Measurements from ENCODE around the gene ADGRG6.
A peak's percentile ranks its signal among the peaks of the same experiment; 100 is the strongest.
"Not testable (repeated sequence)": the region's sequence is repeated elsewhere in the genome, so short reads cannot be mapped to it uniquely, and the experiment has no call there.

The ADGRG6 gene

DNA sequence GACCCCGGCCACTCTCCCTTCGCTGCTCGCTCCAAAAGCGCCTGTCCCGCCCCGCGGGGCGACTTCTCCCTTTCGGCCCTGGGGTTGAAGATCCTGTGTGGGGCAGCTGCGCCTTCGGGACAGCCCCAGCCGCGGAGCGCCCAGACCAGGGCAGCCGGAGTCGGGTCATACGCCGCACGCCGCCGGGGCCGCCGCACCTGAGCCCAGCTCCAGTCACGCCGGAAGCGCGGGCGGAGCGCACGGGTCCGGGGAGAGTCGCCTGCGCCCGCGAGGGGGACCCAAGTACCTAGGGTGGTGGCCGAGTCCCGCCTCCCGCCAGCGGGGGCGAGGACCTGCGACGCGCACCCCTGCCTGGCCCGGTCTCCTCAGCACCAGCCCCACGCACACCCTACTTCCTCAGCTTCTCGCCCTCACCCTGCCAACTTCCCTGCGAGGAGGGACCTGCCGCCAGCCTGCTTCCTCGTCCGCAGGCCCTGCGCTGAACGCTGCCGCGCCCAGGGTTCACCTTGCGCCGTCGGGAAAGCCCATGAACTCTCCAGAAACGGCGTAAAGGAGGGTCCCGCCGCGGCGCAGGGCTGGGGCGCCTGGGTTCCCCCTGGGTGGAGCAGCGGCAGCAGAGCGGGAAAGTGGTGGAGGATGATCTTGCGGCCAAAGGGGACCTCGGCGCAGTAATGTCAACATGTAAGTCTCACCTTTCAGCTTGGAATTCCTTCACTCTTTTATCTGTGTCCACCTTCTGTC, at the start of gene ADGRG6:
Gene ADGRG6 (plus strand): TSS at position 357 of the 741 bp plus-strand sequence. CDS start 323 bp downstream, at position 680.
- peak in 5 of 58 donors; percentile 5 to 19 (median 12) for DNase-seq

DNA sequence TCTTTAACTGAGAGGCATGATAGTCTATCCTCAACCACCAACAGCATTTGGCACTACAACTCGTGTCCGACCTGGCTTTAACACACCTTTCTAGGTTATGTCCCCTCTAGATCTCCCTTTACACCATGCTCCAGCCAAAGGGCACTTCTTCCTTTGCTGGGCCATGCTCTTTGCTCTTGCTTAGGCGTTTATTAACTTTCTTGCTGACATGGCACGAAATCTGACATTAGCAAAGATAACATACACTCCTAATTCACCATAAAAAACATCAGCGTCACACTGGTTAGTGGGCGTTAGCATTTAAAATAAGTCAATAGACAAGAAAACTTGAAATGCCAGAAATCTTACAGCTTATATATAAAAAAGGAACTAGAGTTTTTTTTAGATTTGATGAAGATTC, 47.3 kb upstream of the ADGRG6 start:
- no peak for DNase-seq

DNA sequence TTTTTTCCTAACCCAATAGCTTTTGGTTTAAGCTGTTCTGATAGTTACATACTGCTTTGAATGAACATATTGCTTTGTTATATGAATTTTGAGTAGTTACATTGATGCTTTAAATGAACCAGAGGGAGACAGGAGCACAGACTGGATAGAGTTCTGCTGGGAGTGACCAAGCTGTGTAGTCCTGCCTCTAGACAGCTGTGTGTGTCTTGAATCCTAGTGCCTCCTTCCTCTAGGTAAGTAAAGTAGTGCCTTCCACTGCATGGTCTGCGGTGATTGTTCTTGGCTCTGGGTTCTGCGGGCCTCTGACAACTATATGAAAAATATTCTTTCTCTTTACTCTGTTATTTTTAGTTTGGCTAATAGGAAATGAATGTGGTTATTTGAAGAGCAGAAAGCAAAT, 46.0 kb upstream of the ADGRG6 start:
- DNase-seq, result no peak

DNA sequence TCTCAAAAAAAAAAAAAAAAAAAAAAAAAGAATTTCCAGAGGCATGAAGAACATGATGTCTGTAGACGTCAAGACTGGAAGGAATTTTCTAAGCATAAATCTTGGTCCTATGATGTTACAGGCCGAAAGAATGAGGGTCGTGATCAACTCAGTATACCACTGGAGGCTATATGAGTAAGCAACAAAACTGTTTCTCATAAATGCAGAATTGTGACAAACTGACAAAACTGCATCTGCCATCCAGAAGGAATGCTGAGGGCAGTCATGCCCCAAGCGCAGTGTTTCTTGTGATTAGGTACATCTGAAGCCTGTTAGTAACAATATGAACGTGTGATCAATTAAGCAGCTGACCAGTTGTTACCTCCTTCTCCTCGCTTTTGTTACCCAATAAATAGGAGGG, 43.5 kb upstream of the ADGRG6 start:
- DNase-seq, result no peak

DNA sequence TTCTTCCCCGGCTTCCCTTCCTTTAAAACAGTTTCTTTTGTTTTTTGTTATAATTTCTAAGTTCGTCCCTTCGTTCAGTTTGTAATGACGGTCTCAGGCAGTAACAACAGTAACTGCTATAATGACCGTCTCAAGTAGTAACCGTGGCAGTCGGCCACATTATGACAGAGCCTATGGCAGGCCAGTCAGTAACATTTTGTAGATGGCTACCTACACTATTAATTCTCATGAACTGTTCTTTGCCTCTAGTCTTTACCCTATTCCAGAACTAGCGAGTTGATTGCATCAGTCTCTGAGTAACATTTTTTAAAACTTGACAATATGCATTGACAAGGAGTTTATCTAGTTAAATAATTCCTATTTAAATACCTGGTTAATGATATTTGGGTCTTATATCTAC, 43.0 kb upstream of the ADGRG6 start:
- no peak for DNase-seq

DNA sequence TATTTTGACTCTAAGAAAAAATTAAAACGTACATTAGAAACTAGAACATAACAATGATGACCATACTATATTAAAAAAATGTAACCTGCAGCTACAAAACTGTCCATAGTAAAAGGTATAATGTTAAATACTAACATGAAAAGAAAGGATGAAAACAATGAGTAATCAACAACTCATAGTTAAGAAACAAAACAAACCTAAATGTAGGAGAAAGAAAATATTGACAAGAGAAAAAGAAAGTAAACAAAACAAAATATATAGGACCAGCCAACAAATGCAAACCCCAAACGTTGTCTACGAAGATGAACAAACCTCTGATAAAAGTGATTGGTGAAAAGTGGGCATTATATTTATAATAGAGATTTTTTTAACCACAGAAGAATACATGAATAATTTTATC, 41.1 kb upstream of the ADGRG6 start:
- no peak for DNase-seq

DNA sequence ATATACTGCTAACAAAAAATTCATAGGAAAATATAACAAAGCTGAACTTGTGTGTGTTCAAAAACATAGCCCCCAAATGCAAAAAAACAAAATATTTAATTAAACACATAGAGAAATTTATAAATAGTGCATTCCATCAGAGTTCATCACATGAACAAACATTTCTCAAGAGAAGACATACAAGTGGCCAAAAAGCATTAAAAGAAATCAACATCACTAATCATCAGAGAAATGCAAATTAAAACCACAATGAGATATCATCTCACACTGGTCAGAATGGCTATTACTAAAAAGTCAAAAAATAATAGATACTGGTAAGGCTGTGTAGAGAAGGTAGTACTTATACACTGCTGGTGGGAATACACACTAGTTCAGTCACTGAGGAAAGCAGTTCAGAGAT, 39.6 kb upstream of the ADGRG6 start:
- DNase-seq, result no peak

DNA sequence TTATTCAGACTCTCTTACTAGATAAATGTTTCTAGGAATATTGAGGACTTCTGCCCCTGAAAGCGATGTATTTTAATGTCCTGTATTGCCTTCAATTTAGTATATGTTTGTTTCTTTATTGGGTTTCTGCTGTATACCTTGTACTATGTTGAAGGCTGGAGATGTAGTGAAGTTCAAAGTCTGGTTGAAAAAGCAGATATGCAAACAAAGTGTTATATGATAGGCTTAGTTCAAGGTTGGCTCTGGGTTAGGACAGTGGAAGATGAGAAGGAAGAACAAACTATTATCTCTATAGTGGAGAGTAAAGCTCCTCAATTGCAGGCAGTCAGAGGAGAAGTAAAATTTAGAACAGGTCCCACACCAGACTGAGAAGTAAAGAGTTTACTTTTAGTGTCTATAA, 36.3 kb upstream of the ADGRG6 start:
- DNase-seq, result no peak

DNA sequence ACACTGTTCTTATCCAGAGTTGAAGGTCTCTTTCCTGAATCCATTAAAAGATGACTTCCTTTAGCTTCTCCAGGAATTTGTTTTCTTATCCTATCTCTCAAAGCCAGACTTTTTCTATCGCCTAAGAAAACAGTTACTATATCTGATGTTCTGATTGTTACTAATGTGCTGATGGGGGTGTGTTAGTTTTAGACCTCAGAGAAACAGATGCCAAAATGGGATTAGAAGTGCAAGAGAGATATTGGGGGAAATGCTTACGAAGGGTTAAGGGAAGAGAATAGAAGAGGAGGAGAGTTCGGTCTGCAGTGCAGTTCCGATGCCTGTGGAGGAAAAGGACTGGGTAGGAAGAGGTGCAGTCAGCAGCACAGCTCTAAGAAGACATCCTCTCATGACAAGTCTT, 35.7 kb upstream of the ADGRG6 start:
- no peak for DNase-seq

DNA sequence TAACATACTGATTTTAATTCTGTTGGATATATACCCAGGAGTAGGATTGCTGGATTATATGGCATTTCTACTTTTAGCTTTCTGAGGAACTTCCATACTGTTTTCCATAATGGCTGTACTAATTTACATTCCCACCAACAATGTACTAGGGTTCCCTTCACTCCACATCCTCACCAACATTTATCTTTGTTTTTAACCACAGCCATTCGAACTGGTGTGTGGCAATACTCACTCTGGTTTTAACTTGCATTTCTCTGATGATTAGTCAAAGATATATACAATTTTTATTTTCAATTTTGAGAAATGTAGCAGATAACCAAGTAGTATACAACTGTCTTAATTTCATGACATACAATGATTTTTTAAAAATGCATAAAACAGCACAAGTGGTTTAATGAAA, 30.3 kb upstream of the ADGRG6 start:
- DNase-seq, result no peak

DNA sequence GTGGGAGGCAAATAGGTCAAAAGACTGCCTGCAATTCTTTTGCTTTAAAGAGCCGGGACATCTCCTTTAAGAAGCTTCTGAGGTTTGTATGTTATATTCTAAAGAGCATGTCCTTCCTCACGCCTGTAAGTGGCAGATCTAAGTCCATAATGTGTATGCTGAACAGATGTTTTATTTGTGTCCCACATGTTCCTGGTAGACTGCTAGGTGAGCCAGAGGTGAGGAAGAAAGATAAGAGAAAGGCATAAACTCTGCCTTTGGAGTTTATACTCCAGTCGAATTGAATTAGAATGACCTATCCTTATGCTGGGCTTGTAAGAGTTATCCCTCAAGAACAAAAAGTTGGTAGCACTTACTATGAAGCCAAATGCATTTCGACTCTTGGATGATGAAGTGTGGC, 27.2 kb upstream of the ADGRG6 start:
- DNase-seq, result no peak

DNA sequence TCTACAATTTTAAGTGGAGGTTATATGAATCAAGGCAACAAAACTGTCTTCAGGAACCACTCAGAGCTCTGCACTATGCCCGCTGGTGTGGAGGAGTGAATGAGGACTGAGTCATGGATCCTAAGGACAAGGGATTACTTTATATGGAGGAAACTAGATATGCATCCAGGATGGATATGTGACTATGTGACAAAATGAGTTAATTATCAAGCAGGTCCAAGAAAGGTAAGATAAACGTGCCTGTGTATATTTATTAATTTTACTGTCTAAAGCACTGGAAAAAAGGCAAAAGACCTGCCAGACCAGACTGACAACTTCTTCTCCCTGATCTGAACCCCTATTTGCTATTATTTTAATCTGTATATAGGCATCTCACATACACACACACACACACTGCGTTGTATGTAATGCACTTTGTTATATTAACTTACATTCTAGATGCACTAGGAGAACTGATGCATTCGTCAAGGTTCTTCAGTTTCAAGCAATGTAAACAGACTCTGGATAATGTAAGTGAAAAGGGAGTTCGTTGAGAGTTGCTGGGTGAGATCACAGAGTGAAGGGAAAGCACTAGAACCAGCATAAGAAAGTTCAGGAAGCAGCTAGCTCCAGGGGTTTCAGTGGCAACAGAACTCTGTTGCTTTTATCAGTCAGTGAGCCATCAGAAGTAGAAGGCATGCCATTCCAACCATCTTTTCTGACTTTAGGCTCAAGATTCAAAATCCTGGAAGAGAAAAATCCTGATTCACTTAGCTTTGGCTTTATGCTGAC, 26.4 kb upstream of the ADGRG6 start:
- DNase-seq, result no peak

DNA sequence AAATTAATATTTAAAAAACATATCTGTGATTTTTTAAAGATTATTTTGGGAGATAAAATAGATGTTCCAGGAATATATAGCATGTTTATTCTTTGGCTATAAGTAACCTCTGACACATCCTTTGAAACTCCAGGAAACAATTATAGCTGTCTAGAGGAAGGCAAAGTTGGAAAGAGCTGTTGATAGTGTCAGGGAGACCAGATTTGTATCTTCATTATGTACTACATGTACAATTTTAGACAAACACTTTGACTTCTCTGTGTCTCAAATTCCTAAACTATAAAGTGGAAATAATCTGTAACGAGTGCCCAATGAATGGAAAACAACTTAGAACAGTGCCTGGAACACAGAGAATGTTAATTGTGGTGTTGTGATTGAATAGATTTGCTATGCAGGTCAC, 25.6 kb upstream of the ADGRG6 start:
- no peak for DNase-seq

DNA sequence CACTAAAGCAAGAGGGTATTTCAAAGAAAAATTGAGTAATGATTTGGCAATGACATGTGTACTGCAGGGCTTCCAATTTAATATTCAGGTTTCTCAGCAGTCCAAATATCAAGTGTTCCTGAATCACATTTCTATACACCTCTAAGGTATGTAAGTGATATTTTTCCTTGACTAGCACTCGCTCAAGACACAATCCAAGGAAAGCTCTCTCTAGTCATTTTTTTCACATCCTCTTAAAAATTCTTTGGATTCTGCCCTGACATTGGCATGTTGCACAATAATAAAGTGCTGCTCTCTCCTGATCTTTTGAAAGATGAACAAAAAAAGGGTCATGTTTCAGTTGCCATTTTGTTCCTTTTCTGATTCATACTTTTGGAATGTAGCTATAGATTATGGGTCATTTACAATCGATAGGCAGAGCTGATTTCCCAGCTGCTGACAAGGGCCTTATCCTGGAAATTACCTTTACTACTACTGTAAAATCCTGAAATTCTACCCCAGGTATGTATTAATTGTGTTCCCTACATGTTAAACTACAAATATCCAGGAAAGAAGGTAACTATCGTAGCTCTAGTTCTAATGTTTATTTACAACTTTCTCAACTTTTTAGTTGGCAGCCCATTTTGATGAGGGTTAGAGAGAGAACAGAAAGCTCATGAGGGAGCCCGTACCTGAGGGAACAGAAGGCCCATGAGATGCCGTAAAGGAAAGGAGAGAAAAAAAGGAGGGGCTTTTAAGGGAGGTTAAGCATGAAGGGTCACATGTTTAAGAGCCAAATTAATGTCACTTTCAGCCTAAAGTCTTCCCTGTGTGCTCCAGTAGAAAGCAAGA, 22.2 kb upstream of the ADGRG6 start:
- no peak for DNase-seq

DNA sequence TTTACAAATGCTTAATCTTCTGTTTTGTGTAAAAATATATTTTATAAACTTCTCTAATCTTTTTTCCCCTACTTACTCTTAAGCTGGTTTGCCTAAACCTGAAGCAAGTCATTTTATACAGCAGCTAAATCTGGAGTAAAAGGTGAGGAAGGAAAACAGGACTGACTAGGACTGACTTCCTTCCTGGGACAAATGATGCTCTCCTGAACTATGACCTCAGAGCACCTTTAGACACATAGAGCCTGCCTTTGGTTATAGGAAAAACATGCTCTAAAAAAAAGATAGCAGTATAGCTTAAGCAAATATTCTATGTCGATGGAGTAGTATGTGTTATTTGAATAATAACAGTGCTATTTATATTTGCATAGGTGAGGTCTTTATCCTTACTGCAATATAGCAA, 21.5 kb upstream of the ADGRG6 start:
- DNase-seq, result no peak

DNA sequence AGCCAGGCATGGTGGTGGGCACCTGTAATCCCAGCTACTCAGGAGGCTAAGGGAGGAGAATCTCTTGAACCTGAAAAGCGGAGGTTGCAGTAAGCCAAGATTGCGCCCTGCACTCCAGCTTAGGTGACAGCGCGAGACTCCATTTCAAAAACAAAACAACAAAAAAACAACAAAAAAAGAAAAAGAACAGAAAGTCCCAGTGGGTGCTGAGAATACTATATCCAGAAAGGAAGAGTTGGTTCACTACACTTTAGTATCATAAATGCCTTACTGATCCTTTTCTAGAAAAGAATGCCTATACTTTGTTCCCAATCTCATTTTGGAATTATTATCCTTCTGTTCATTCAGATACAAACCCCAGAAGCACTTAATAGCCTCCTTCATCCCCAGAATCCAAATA, 20.9 kb upstream of the ADGRG6 start:
- no peak for DNase-seq

DNA sequence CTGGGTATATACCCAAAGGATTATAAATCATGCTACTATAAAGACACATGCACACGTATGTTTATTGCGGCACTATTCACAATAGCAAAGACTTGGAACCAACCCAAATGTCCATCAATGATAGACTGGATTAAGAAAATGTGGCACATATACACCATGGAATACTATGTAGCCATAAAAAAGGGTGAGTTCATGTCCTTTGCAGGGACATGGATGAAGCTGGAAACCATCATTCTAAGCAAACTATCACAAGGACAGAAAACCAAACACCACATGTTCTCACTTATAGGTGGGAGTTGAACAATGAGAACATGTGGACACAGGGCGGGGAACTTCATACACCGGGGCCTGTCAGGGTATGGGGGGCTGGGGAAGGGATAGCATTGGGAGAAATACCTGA, 18.7 kb upstream of the ADGRG6 start:
- not testable (repeated sequence) for DNase-seq

DNA sequence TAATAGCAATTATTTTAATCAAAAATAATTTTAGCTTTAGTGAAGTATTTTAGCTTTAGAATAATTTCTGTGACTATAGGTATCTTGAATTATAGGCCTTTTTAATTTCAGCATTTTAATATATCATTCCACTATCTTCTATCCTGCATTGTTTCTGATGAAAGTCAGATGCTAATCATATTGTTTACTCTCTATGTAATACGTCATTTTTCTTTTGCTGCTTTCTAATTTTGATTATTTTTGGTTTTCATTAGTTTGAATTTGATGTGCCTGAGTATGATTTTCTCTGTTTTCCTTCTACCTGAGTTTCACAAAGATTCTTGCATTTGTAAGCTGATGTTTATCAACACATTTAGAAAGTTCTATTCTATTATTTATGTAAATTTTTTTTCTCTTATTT, 17.4 kb upstream of the ADGRG6 start:
- DNase-seq, result no peak

DNA sequence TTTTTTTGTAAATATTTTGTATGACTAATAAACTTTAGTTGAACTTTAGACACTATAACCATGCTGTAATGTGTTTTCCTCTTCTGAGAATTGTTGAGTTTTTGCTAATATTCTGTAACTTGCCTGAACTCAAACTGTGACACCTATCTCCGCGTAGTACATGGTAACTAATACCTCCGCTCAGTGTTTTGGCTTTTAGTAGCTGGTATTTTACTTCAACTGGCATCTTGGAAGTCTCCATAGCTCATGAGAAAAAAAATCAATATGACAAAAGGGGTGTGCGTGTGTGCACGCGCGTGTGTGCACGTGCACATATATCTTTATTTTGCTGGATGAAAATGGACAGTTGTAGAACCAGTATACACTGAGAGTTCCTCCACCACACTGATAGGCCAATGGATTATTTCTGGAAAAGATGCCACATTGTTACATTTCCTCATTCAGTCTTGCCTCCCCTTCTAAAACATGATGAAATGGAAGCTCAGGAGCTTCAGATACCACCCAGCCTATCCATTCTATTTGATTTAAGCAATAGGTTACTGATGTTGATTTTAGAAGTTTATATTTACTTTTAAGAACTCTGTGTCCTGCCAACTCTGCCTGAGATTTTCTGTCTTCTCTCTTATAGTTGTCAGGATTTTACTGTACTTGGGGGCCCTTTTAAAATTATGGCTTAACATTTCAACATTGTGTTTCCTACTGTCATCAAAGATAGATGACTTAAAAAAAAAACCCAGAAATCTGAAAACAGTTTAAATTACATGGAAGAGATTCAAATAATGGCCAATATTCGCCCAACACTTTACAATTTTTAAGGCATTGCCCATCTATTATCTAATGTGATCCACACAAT, 16.3 kb upstream of the ADGRG6 start:
- DNase-seq, result no peak

DNA sequence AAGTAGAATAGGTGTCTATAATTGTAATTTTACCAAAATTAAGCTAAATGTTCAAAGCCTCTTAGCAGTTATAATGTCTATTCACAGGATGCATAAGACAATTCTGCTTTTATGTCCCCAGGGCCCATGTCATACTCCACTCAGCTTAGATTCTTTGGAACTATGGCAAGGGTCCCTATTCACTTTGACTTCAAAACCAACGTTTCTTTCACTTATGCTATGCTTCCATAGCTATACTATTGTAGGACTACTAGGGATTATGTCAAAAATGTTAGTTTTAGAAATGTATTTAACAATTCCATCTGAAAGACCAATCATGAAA, 15.8 kb upstream of the ADGRG6 start:
- no peak for DNase-seq

DNA sequence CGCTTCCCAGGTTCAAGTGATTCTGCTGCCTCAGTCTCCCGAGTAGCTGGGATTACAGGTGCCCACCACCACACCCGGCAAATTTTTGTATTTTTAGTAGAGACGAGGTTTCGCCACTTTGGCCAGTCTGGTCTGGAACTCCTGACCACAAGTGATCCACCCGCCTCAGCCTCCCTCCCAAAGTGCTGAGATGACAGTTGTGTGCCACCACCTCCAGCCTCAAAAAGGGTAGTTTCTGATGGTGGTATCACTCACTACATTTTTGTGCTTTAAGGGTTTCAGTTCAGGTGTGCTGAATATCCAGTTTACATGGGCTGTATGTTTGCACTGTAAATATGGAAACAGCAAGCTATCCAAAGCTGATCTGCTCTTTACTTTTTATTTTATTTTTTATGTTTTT, 12.1 kb upstream of the ADGRG6 start:
- no peak for DNase-seq
